GM18909 (cell line): ENCODE data around the gene ZBTB8A.
"Not testable (repeated sequence)": the region's sequence is repeated elsewhere in the genome, so short reads cannot be mapped to it uniquely, and the experiment has no call there.

Experiments
- ATAC-seq: cut with Tn5 transposase; IDR thresholded peaks from one replicate; pipeline ENCODE4 v1.9.1; 2021; ENCODE audit warnings: mild to moderate bottlenecking; ENCODE audit not compliant: unreplicated experiment, poor library complexity

ZBTB8A gene

GRCh38 chr1:32536117-32536516 is 3.1 kb upstream of the ZBTB8A start:
- ATAC-seq = no peak

- no peak for ATAC-seq
These were observed 2.5 kb upstream of the ZBTB8A start for GRCh38 chr1:32536764-32537163.

GRCh38 chr1:32539584-32540571 is 651 bp downstream of the ZBTB8A start:
- ATAC-seq = no peak

- no peak for ATAC-seq
These were observed 1.4 kb downstream of the ZBTB8A start for GRCh38 chr1:32540605-32541004.

- ATAC-seq = no peak
These were observed 1.9 kb downstream of the ZBTB8A start for GRCh38 chr1:32541064-32541566.

- ATAC-seq = no peak
These were observed 7.4 kb downstream of the ZBTB8A start for GRCh38 chr1:32546611-32547010.

- ATAC-seq = no peak
These were observed 10.4 kb downstream of the ZBTB8A start for GRCh38 chr1:32549616-32550015.

- no peak for ATAC-seq
These were observed 15.1 kb downstream of the ZBTB8A start for GRCh38 chr1:32554288-32554687.

GRCh38 chr1:32557035-32557434 is 17.8 kb downstream of the ZBTB8A start:
- ATAC-seq = not testable (repeated sequence)

GRCh38 chr1:32557812-32558211 is 18.6 kb downstream of the ZBTB8A start:
- ATAC-seq = no peak

- no peak for ATAC-seq
These were observed 29.7 kb downstream of the ZBTB8A start for GRCh38 chr1:32568929-32569328.

GRCh38 chr1:32580348-32581017 is 41.3 kb downstream of the ZBTB8A start:
- ATAC-seq = no peak

- ATAC-seq = no peak
These were observed 53.7 kb downstream of the ZBTB8A start for GRCh38 chr1:32592943-32593342.

- no peak for ATAC-seq
These were observed 60.8 kb downstream of the ZBTB8A start for GRCh38 chr1:32600034-32600433.

GRCh38 chr1:32605711-32606424 is 66.6 kb downstream of the ZBTB8A start:
- no peak for ATAC-seq

GRCh38 chr1:32606565-32607371 is 67.5 kb downstream of the ZBTB8A start:
- no peak for ATAC-seq

GRCh38 chr1:32609180-32609579 is 70.0 kb downstream of the ZBTB8A start:
- ATAC-seq = no peak

GRCh38 chr1:32611859-32612188 is 72.6 kb downstream of the ZBTB8A start:
- no peak for ATAC-seq

GRCh38 chr1:32612189-32612881 is 73.1 kb downstream of the ZBTB8A start:
- peak; percentile 76 for ATAC-seq
